Muscle of leg (tissue), 11 donors: ENCODE data around the gene SLC11A1. TPM values are rescaled to one million over a fixed set of nuclear protein-coding genes. Genes with fewer than 3 reads are reported as not detected.

ENCODE experiments used
- DNase-seq: peaks from one replicate; pipeline ENCODE4 v3.0.0; 2013
- H3K27ac ChIP-seq: one replicate; pipeline ENCODE4 v1.5.1; 2013; ENCODE audit warnings: mild to moderate bottlenecking, low read length, control low read depth
- H3K27me3 ChIP-seq: one replicate; pipeline ENCODE4 v1.6.1; 2013; ENCODE audit warnings: low read length; ENCODE audit not compliant: control insufficient read depth, insufficient read depth
- H3K36me3 ChIP-seq: one replicate; pipeline ENCODE4 v1.6.1; 2013; ENCODE audit warnings: low read length; ENCODE audit not compliant: control insufficient read depth, insufficient read depth
- H3K4me1 ChIP-seq: one replicate; pipeline ENCODE4 v1.6.1; 2013; ENCODE audit warnings: low read length; ENCODE audit not compliant: control insufficient read depth, insufficient read depth
- H3K4me3 ChIP-seq: one replicate; pipeline ENCODE4 v1.5.1; 2013; ENCODE audit warnings: low read length, control low read depth
- H3K9me3 ChIP-seq: replicated peaks from 2 replicates; pipeline ENCODE4 v1.6.1; 2013; ENCODE audit warnings: low read depth, low read length; ENCODE audit not compliant: control insufficient read depth
- WGBS: methylation state at CpG from one replicate; pipeline ENCODE4 v1.1.5; 2013; ENCODE audit warnings: missing lambda C conversion rate; ENCODE audit not compliant: insufficient coverage; 5-methylcytosine and 5-hydroxymethylcytosine counted together
- polyA plus RNA-seq, 8 donors: library from polyadenylated mRNA; unstranded; fragments of 120-200 nt; gene quantifications; one replicate each; pipeline versions ENCODE4 v1.2.1 to v1.2.3, GENCODE V29; 2013; ENCODE audit warnings: inconsistent platforms in 1 of 8, low replicate concordance in 1 of 8; ENCODE audit not compliant: insufficient read length in 8 of 8, insufficient read depth in 1 of 8
- total RNA-seq: library from RNA; stranded (reverse); fragments of 120-200 nt; gene quantifications from one replicate; pipeline ENCODE4 v1.2.4, GENCODE V29; 2013

SLC11A1 gene
- total and polyA plus RNA-seq, 9 donors: 0.16 to 2.0 (median 0.61) TPM

DNA sequence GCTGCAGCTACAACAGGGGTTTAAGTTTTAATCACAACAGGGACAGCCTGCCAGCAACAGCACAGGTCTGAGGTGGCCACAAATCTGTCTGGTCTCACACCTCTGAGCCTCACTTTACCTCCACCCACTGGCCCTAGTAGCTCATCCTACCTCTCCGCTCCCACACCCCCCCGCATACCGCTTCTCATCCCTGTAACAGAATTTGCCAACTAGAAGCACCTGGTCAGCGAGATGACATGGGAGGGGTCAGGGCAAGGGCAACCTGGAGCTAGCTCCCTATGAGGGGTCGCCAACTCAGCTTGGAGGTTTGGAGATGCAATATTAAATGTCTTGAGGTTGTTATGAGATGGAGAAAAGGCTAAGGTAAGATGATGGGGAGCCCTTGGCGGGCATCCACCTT, 17.9 kb upstream of the SLC11A1 start:
- Histone ChIP-seq H3K9me3 (peaks cover 6% of the 10 kb centered on the region), H3K27ac (no peak overlapping the region), H3K27me3 (no peaks in the 10 kb centered on the region), H3K4me1 (peaks cover 16% of the 10 kb centered on the region), H3K4me3 (no peak overlapping the region), H3K36me3 (no peaks in the 10 kb centered on the region)
- WGBS: no CpG with 5 or more reads among the region's 6 CpGs
- DNase-seq: no peak

DNA sequence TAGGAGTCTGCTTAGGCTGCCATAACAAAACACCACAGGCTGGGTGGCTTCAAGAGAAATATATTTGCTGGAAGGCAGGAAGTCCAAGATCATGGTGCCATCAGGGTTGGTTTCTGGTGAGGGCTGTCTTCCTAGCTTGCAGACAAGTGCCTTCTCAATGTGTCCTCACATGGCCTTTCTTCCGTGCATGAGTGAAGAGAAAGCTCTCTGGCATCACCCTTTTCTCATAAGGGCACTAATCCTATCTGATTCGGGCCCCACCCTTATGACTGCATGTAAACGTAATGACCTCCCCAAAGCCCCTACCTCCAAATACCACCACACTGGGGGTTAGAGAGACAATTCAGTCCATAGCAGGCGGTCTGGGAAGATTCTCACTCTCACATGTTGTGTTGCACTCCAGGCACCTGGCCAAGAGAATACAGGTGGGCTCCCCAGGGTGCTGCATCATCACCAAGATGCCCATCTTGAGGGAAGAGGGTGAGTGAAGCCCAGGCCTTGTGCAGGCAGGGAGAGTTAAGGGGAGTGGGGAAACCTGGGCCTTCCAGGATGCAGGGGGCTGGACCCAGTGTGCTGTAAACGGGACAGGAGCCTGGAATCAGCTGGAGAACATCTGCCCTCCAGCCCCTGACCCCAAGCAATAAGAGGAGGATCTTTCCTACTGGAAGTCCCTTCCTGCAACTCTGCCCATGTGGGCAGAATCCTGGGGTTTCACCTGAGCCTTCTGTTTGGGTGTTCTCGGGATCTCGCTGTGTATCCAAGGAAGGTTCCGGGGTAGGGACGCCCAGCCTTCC, 15.3 kb upstream of the SLC11A1 start:
- no peak for DNase-seq
- Histone ChIP-seq H3K4me3 (peak overlapping the region; percentile 59), H3K36me3 (no peaks in the 10 kb centered on the region), H3K27me3 (no peaks in the 10 kb centered on the region), H3K4me1 (peaks cover 18% of the 10 kb centered on the region), H3K27ac (peak overlapping the region; percentile 90), H3K9me3 (peaks cover 6% of the 10 kb centered on the region)
- 87% methylated on average over 3 of the region's 9 CpGs for WGBS

DNA sequence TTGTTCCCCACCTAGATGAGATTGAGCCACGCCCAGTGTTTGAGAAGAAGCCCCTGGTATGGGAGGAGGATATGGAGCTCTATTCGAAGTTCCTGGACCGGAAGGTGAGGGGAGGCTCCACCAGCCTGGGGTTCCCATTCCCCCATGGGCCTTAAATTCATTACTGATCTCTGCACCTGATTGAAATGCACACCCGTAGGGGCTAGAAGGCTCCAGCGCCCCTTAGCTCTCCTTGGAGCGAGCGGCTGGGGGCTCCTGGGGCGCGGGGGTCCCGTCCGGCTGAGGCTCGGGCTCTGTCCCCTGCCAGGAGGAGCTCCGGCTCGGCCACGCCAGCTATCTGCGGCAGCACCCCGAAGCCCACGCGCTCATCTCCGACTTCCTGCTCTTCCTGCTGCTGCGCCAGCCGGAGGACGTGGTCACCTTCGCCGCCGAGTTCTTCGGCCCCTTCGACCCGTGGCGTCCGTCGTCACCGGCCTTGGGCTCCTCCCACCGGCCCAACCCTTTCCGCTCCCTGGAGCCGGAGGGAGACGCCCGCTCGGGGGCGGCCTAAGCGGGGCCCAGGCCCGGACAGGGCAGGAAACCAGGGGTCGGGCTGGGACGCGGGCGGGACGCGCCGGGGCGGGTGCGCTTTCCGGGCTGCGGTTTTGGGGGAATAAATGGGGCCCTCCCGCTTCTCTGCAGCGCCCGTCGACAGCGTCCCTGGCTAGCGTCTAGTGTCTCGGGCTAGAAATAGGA, 14.5 kb upstream of the SLC11A1 start:
- peak; percentile 93 for DNase-seq
- peaks cover 18% of the 10 kb centered on the region for H3K4me1 ChIP-seq
- H3K27me3 ChIP-seq: no peaks in the 10 kb centered on the region
- peak overlapping the region; percentile 59 for H3K4me3 ChIP-seq
- H3K27ac ChIP-seq: peak overlapping the region; percentile 90
- peaks cover 6% of the 10 kb centered on the region for H3K9me3 ChIP-seq
- no peaks in the 10 kb centered on the region for H3K36me3 ChIP-seq
- 1% methylated on average over 46 of the region's 60 CpGs for WGBS

DNA sequence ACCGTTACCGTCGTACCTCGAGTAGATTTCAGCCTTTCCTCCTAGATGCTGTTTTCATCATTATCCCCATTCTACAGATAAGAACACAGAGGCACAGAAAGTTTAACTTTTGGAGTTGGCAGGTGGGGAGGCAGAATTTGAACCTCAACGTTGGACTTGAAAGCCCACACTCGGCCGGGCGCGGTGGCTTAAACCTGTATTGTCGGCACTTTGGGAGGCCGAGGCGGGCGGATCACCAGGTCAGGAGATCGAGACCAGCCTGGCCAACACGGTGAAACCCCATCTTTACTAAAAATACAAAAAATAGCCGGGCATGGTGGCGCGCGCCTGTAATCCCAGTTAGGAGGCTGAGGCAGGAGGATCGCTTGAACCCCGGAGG, 13.9 kb upstream of the SLC11A1 start:
- no peaks in the 10 kb centered on the region for H3K27me3 ChIP-seq
- H3K9me3 ChIP-seq: peaks cover 6% of the 10 kb centered on the region
- peak overlapping the region; percentile 90 for H3K27ac ChIP-seq
- WGBS: 65% methylated on average over 5 of the region's 21 CpGs
- H3K36me3 ChIP-seq: no peaks in the 10 kb centered on the region
- peaks cover 18% of the 10 kb centered on the region for H3K4me1 ChIP-seq
- DNase-seq: no peak
- H3K4me3 ChIP-seq: peak overlapping the region; percentile 59

- Histone ChIP-seq H3K36me3 (no peaks in the 10 kb centered on the region), H3K27ac (no peak overlapping the region), H3K4me1 (peaks cover 18% of the 10 kb centered on the region), H3K9me3 (peaks cover 6% of the 10 kb centered on the region), H3K27me3 (no peaks in the 10 kb centered on the region), H3K4me3 (no peak overlapping the region)
- peak; percentile 51 for DNase-seq
- 19% methylated on average over 12 of the region's 27 CpGs for whole genome bisulfite sequencing
Observed at GRCh38 chr2:218368621-218369153, 13.4 kb upstream of the SLC11A1 start.

DNA sequence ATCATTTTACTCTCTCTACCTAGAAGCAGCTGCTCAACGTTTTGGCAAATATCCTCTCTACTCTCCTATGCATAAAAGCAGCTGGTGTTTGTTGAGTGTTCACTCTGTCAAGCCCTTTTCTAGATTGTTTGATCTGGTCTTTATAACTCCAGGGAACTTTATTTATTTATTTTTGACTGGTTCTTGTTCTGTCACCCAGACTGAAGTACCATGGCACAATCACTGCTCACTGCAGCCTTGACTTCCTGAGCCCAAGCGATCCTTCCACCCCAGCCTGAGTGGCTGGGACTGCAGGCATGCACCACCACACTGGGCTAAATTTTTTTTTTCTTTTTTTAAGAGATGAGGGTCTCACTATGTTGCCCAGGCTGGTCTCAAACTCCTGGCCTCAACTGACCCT, 12.7 kb upstream of the SLC11A1 start:
- Histone ChIP-seq H3K9me3 (peaks cover 6% of the 10 kb centered on the region), H3K36me3 (no peaks in the 10 kb centered on the region), H3K4me3 (no peak overlapping the region), H3K27me3 (no peaks in the 10 kb centered on the region), H3K4me1 (peaks cover 18% of the 10 kb centered on the region), H3K27ac (no peak overlapping the region)
- no peak for DNase-seq
- 80% methylated on average over 1 of the region's 2 CpGs for WGBS

GRCh38 chr2:218370410-218371063, 11.5 kb upstream of the SLC11A1 start:
- no peaks in the 10 kb centered on the region for H3K27me3 ChIP-seq
- H3K4me1 ChIP-seq: peaks cover 18% of the 10 kb centered on the region
- peak overlapping the region; percentile 37 for H3K27ac ChIP-seq
- H3K9me3 ChIP-seq: peaks cover 6% of the 10 kb centered on the region
- no peaks in the 10 kb centered on the region for H3K36me3 ChIP-seq
- peak; percentile 54 for DNase-seq
- H3K4me3 ChIP-seq: no peak overlapping the region
- WGBS: 46% methylated on average over 8 of the region's 11 CpGs

GRCh38 chr2:218371983-218372350, 10.1 kb upstream of the SLC11A1 start:
- H3K27ac ChIP-seq: no peak overlapping the region
- DNase-seq: no peak
- no peaks in the 10 kb centered on the region for H3K27me3 ChIP-seq
- no peak overlapping the region for H3K4me3 ChIP-seq
- peaks cover 18% of the 10 kb centered on the region for H3K4me1 ChIP-seq
- H3K9me3 ChIP-seq: peaks cover 3% of the 10 kb centered on the region
- H3K36me3 ChIP-seq: no peaks in the 10 kb centered on the region

GRCh38 chr2:218374795-218375194, 7.3 kb upstream of the SLC11A1 start:
- Histone ChIP-seq H3K4me3 (no peak overlapping the region), H3K9me3 (no peaks in the 10 kb centered on the region), H3K27ac (no peak overlapping the region), H3K4me1 (peaks cover 2% of the 10 kb centered on the region), H3K36me3 (no peaks in the 10 kb centered on the region), H3K27me3 (no peaks in the 10 kb centered on the region)
- DNase-seq: no peak
- WGBS: 22% methylated on average over 1 of the region's 4 CpGs

- H3K4me3 ChIP-seq: no peak overlapping the region
- H3K4me1 ChIP-seq: peaks cover 2% of the 10 kb centered on the region
- H3K36me3 ChIP-seq: no peaks in the 10 kb centered on the region
- 18% methylated on average over 2 of the region's 2 CpGs for WGBS
- DNase-seq: no peak
- no peaks in the 10 kb centered on the region for H3K27me3 ChIP-seq
- no peaks in the 10 kb centered on the region for H3K9me3 ChIP-seq
- no peak overlapping the region for H3K27ac ChIP-seq
Observed at GRCh38 chr2:218375212-218375611, 6.9 kb upstream of the SLC11A1 start.
